ENCODE data around the gene IGSF3.
"Not testable (repeated sequence)": the region's sequence is repeated elsewhere in the genome, so short reads cannot be mapped to it uniquely, and the experiment has no call there.

DNA sequence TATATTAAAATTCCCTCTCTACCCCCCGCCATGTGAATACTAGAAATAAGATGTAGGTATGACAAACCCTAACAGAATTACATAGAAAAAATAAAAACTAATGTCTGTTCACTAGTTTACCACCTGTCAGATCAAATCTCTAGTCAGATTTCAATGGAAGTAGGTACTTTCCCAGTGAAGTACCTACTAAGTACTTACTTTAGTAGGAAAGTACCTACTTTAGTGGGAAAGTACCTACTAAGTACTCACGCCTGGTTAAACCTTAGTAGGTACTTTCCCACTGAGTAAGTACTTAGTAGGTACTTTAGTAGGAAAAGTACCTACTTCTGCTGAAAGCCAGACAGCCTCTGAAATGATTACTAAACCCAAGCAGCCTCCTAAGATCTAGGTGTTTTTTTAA, 58.7 kb downstream of the IGSF3 start:
- TF ChIP-seq, protein P1, sequence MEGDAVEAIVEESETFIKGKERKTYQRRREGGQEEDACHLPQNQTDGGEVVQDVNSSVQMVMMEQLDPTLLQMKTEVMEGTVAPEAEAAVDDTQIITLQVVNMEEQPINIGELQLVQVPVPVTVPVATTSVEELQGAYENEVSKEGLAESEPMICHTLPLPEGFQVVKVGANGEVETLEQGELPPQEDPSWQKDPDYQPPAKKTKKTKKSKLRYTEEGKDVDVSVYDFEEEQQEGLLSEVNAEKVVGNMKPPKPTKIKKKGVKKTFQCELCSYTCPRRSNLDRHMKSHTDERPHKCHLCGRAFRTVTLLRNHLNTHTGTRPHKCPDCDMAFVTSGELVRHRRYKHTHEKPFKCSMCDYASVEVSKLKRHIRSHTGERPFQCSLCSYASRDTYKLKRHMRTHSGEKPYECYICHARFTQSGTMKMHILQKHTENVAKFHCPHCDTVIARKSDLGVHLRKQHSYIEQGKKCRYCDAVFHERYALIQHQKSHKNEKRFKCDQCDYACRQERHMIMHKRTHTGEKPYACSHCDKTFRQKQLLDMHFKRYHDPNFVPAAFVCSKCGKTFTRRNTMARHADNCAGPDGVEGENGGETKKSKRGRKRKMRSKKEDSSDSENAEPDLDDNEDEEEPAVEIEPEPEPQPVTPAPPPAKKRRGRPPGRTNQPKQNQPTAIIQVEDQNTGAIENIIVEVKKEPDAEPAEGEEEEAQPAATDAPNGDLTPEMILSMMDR (CRISPR knock-in tag; IDR thresholded peaks at IDR 0.05), result not testable (repeated sequence)
- TF ChIP-seq CCAR2 (optimal IDR thresholded peaks at IDR 0.05; ENCODE audit: low read depth, low read length); MYNN (CRISPR knock-in tag; IDR thresholded peaks at IDR 0.05; ENCODE audit: low read depth): not testable (repeated sequence)
- TF ChIP-seq, protein P2, sequence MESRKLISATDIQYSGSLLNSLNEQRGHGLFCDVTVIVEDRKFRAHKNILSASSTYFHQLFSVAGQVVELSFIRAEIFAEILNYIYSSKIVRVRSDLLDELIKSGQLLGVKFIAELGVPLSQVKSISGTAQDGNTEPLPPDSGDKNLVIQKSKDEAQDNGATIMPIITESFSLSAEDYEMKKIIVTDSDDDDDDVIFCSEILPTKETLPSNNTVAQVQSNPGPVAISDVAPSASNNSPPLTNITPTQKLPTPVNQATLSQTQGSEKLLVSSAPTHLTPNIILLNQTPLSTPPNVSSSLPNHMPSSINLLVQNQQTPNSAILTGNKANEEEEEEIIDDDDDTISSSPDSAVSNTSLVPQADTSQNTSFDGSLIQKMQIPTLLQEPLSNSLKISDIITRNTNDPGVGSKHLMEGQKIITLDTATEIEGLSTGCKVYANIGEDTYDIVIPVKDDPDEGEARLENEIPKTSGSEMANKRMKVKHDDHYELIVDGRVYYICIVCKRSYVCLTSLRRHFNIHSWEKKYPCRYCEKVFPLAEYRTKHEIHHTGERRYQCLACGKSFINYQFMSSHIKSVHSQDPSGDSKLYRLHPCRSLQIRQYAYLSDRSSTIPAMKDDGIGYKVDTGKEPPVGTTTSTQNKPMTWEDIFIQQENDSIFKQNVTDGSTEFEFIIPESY (CRISPR knock-in tag; IDR thresholded peaks at IDR 0.05), result not testable (repeated sequence)
